ENCODE results near the gene REEP5.
A peak's percentile ranks its signal among the peaks of the same experiment; 100 is the strongest.
"Not testable (repeated sequence)": the region's sequence is repeated elsewhere in the genome, so short reads cannot be mapped to it uniquely, and the experiment has no call there.

The REEP5 gene

DNA sequence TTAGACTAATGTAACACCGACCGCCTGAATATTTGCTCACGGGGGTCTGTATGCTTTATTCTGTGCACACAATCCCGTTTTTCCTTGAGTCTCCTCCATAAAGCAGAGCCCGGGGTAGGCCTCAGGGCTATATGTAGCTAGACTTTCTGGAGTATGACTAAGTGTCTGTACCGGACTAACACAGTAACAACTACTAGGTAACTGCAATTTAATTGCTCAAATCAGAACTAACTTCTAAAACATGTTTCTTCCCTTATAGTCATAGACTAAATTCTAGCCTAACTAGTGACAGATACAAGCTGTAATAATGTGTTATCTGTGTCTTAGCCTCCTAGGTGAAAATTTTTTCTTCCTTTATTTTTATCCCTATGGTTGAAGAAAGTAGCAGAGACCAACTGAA lies 2.1 kb downstream of the REEP5 start:
- Mint-ChIP-seq H3K36me3 (ENCODE audit: low read depth) (peaks cover 29% of the 10 kb centered on the region), H3K4me3 (peak overlapping the region; percentile 37), H3K9me3 (no peaks in the 10 kb centered on the region), H3K27me3 (ENCODE audit: low read depth) (no peaks in the 10 kb centered on the region), H3K27ac (peak overlapping the region; percentile 42), H3K4me1 (ENCODE audit: low read depth) (peaks cover 63% of the 10 kb centered on the region)

DNA sequence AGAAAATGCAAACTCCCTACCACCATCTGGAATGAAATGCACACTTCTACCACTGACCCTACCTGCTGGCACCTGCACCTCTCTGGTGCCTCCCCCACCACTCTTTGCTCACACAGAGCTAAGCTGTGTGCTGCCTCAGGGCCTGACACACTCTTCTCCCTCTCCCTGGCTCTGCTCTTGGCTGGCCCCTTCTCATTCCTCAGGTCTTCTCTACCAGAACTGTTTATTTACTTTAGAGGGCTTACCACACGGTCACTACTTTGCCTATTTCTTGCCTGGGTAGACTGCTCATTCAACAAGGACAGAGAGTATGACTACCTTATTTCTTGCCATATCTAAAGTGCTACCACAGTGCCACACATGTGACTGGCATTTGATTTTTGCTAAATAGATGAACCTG lies 3.3 kb downstream of the REEP5 start:
- Mint-ChIP-seq H3K4me3 (no peak overlapping the region), H3K4me1 (ENCODE audit: low read depth) (peaks cover 58% of the 10 kb centered on the region), H3K27ac (no peak overlapping the region), H3K36me3 (ENCODE audit: low read depth) (peaks cover 35% of the 10 kb centered on the region), H3K9me3 (no peaks in the 10 kb centered on the region), H3K27me3 (ENCODE audit: low read depth) (no peaks in the 10 kb centered on the region)

DNA sequence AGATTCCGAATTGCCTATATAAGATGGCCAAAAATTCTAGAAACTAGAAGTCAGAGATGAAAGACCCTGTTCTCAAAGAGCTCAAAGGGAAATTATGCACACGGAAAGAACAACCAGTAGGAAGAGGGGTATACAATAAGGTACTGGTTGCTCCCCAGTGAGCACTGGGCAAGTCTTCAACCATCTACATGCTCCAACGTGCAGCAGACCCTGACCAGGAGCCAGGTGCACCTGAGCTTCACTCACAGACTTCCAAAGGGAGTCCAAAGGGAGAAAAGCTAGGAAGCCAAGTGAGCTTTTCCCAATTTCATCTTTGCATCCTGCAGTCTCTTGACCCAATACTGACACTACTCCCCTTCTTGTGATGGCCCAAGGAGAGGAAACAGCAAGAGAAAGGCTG lies 3.9 kb downstream of the REEP5 start:
- no peak overlapping the region for H3K27ac Mint-ChIP-seq
- H3K4me1 Mint-ChIP-seq (ENCODE audit: low read depth), result peaks cover 54% of the 10 kb centered on the region
- H3K9me3 Mint-ChIP-seq, result no peaks in the 10 kb centered on the region
- no peak overlapping the region for H3K4me3 Mint-ChIP-seq
- H3K27me3 Mint-ChIP-seq (ENCODE audit: low read depth), result no peaks in the 10 kb centered on the region
- peaks cover 36% of the 10 kb centered on the region for H3K36me3 Mint-ChIP-seq (ENCODE audit: low read depth)

DNA sequence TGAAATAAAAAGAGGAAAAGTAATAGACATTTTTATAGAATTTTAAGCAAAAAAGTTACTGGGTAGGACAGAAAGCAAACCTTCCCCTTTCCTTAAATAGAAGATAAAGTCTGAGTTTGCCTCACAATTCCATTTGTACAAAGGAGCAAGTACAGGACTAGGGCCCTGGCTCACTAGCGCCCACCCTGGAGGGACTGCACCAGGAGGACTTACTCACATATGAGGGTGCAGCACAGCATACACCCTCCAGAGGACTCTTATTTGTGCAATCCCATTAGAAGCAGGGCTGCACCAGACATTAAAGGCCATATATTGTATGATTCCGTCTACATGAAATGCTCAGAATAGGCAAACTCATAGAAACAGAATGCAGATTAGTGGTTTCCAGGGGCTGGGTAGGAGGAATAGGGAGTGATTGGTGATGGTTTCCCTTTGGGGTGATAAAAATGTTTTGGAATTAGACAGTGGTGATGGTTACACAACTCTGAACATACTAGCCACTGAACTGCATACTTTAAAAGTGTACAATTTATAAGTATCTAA lies 4.5 kb downstream of the REEP5 start:
- Mint-ChIP-seq H3K27me3 (ENCODE audit: low read depth) (no peaks in the 10 kb centered on the region), H3K27ac (peak overlapping the region; percentile 19), H3K4me3 (no peak overlapping the region), H3K36me3 (ENCODE audit: low read depth) (peaks cover 42% of the 10 kb centered on the region), H3K4me1 (ENCODE audit: low read depth) (peaks cover 52% of the 10 kb centered on the region), H3K9me3 (no peaks in the 10 kb centered on the region)

DNA sequence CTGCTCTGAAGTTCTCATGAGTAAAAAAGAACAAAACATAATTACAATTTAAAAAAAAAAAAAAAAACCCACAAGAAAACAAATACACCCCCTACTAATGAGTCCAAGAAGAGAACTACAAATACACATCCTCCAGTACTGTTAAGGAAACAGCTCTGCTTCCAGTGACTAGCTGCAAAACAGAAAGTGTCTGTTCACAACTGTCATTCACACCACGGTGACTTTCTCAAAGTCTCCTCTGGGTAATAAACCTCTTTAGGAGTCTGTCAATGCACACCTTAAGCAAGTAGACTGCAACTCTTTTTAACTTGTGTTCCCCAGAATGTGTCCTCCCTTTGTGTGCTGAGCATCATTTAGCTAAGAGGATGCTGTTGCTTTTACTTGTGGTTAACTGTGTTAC lies 6.2 kb downstream of the REEP5 start:
- Mint-ChIP-seq H3K4me3 (peak overlapping the region; percentile 4), H3K27ac (peak overlapping the region; percentile 71), H3K4me1 (ENCODE audit: low read depth) (peaks cover 55% of the 10 kb centered on the region), H3K9me3 (no peaks in the 10 kb centered on the region), H3K27me3 (ENCODE audit: low read depth) (no peaks in the 10 kb centered on the region), H3K36me3 (ENCODE audit: low read depth) (peaks cover 47% of the 10 kb centered on the region)

DNA sequence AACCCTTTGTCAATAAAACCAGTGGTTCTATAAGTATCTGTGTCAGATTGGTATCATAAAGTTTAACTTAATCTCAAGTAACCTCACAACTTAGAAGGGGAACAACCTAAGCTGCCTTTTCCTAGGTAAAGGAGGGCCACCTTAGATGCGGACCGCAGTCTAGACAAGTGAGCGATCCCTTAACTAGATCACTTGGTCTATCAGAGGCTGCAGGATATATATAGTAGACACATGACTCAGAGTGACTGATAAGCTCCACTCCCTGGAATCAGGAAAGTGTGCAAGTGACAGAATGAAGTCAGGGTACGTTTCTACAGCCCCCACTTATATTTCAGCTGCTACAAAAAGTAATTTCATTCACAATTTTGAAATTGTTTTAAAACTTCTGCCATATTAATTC lies 7.4 kb downstream of the REEP5 start:
- peaks cover 50% of the 10 kb centered on the region for H3K36me3 Mint-ChIP-seq (ENCODE audit: low read depth)

DNA sequence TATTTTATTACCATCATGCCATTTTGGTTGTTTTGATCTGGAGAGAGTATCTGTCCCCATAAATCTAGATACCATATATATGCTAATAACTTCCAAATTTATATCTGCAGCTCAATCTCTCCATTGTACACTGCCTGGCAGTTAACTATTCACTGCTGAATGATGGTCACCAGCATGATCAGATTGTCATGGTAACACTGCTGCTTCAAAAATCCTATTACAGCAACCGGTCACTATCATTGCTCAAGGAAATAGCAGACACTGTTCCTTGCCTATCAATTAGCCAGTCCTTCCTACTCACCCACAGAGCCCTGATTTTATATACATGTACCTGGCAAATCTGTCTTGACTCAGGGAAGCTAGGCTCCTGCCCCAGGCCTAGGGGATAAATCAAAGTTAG lies 11.5 kb downstream of the REEP5 start:
- no peaks in the 10 kb centered on the region for H3K27me3 Mint-ChIP-seq (ENCODE audit: low read depth)
- H3K4me1 Mint-ChIP-seq (ENCODE audit: low read depth), result peaks cover 27% of the 10 kb centered on the region
- no peak overlapping the region for H3K4me3 Mint-ChIP-seq
- H3K36me3 Mint-ChIP-seq (ENCODE audit: low read depth), result peaks cover 37% of the 10 kb centered on the region
- no peaks in the 10 kb centered on the region for H3K9me3 Mint-ChIP-seq
- no peak overlapping the region for H3K27ac Mint-ChIP-seq

More for the DNA sequence above, 7.4 kb downstream of the REEP5 start:
- no peak overlapping the region for H3K27ac Mint-ChIP-seq
- no peak overlapping the region for H3K4me3 Mint-ChIP-seq
- peaks cover 46% of the 10 kb centered on the region for H3K4me1 Mint-ChIP-seq (ENCODE audit: low read depth)
- H3K9me3 Mint-ChIP-seq, result no peaks in the 10 kb centered on the region
- no peaks in the 10 kb centered on the region for H3K27me3 Mint-ChIP-seq (ENCODE audit: low read depth)

DNA sequence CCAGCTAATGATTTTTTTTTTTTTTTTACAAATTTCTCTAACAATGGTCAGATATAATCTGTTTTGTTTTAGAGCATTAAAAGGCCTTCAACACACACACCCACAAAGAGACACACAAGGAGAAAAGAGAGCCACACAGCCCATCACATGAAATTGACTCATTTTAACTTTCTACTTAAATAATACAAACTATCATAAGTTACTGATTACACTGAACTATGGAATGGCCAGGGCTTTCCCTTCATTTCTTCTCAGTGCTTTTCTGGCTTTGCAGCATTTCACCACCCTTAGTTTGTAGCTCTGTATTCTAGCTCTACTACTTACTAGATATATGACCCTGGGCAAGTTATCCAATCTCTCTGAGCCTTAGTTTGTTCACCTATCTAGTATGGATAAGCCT lies 13.2 kb downstream of the REEP5 start:
- no peak overlapping the region for H3K4me3 Mint-ChIP-seq
- no peaks in the 10 kb centered on the region for H3K9me3 Mint-ChIP-seq
- H3K36me3 Mint-ChIP-seq (ENCODE audit: low read depth), result peaks cover 33% of the 10 kb centered on the region
- no peak overlapping the region for H3K27ac Mint-ChIP-seq
- H3K27me3 Mint-ChIP-seq (ENCODE audit: low read depth), result no peaks in the 10 kb centered on the region
- H3K4me1 Mint-ChIP-seq (ENCODE audit: low read depth), result peaks cover 26% of the 10 kb centered on the region

DNA sequence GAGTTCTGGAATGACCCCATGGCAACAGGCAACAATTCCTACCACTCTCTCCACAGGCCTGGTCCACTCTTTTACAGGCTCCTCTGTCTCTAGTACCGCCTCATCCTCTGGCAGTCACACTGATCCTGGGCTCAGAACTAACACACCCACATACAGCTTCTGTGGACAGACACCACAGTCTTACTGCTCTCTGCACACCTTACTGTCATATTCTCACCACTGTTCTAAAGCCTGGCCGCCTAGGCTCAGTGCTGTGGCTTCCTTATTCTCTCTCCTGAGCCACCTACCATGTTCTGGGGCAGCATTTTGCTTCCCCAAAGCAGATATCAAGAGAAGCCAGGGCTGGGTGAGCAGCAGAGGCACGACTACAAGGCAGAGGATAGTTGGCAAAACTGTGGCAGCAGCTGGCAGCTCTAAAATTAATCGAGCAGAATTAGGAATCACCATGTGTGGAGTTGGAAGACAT lies 14.8 kb downstream of the REEP5 start:
- Mint-ChIP-seq H3K4me3 (no peak overlapping the region), H3K27ac (no peak overlapping the region), H3K27me3 (ENCODE audit: low read depth) (no peaks in the 10 kb centered on the region), H3K9me3 (no peaks in the 10 kb centered on the region), H3K36me3 (ENCODE audit: low read depth) (peaks cover 31% of the 10 kb centered on the region), H3K4me1 (ENCODE audit: low read depth) (peaks cover 23% of the 10 kb centered on the region)

DNA sequence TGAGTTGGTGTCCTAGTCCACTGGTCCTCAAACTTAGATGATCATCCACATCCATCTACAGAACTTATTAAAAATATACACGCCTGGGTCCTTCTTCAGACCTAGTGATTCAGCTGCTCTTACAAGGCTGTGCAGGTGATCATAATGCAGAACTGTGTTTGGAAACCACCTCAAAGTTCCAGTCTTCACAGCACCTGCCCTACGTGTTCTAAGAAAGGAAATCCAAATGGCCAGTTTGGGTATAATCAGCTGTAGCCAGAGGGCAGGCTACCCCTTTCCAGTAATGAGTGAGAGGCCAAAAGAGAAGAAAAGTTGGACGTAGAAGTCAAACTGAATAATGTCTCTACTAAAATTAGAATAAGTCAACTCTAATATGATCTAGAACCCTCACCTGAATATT lies 15.4 kb downstream of the REEP5 start:
- Mint-ChIP-seq H3K9me3 (no peaks in the 10 kb centered on the region), H3K36me3 (ENCODE audit: low read depth) (peaks cover 29% of the 10 kb centered on the region), H3K4me3 (no peak overlapping the region), H3K27ac (no peak overlapping the region), H3K4me1 (ENCODE audit: low read depth) (peaks cover 19% of the 10 kb centered on the region), H3K27me3 (ENCODE audit: low read depth) (no peaks in the 10 kb centered on the region)

DNA sequence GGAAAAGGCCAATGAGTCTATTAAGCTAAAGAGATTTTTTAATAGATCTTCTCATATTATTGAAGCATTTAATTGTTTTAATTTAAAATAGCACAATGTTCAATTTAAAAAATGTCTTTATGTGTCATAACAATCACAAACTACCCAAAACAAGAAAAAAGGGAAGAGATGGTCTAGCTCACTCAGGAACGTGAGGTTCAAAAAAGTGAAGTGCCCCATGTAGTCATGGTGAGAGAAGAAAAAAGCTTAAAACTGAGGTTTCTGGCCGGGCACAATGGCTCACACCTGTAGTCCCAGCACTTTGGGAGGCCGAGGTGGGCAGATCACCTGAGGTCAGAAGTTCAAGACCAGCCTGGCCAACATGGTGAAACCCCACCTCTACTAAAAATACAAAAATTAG lies 17.0 kb downstream of the REEP5 start:
- not testable (repeated sequence) for H3K9me3 Mint-ChIP-seq; H3K27ac Mint-ChIP-seq; H3K27me3 Mint-ChIP-seq (ENCODE audit: low read depth); H3K4me3 Mint-ChIP-seq
- peaks cover 19% of the 10 kb centered on the region for H3K4me1 Mint-ChIP-seq (ENCODE audit: low read depth)
- H3K36me3 Mint-ChIP-seq (ENCODE audit: low read depth), result peaks cover 28% of the 10 kb centered on the region

DNA sequence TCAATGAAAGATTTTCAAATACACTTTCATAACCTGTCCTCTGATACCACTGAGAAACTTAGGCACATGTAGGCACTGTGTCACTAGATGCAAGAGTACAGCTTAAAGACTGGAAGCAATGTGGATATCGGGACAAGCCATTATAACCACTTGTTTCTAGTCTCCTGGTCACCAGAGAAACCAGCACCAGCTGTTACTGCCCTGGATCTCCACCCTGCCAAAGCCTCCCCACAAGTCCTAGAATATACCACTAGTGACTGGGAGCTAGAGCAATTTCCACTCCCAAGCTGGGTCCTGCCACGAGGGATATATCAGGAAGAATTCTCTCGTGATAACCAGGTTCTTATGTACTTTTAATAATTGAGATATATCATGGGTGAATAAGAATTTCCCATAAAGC lies 19.5 kb downstream of the REEP5 start:
- H3K36me3 Mint-ChIP-seq (ENCODE audit: low read depth), result peaks cover 32% of the 10 kb centered on the region
- H3K9me3 Mint-ChIP-seq, result no peaks in the 10 kb centered on the region
- H3K4me1 Mint-ChIP-seq (ENCODE audit: low read depth), result peaks cover 21% of the 10 kb centered on the region
- no peak overlapping the region for H3K27ac Mint-ChIP-seq
- H3K27me3 Mint-ChIP-seq (ENCODE audit: low read depth), result no peaks in the 10 kb centered on the region
- H3K4me3 Mint-ChIP-seq, result no peak overlapping the region

DNA sequence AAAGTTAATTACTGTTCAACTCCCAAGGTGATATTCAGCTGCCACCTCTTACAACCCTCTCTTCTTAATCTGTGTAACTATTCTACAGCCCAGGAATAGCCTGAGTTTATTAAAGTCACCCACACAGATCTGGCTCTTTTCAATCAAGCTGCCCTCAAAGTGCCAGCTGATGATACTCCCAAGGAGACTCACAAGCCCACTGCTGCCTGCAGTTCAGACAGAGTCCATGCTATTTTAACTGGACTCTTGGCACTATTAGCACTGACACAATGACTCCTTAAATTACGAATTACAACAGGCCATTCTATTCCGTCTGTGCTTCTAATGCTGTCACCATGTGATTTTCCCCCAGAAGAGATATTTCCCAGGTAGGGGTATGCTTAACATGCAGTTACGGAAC lies 26.3 kb downstream of the REEP5 start:
- no peaks in the 10 kb centered on the region for H3K27me3 Mint-ChIP-seq (ENCODE audit: low read depth)
- no peaks in the 10 kb centered on the region for H3K9me3 Mint-ChIP-seq
- no peak overlapping the region for H3K4me3 Mint-ChIP-seq
- H3K36me3 Mint-ChIP-seq (ENCODE audit: low read depth), result peaks cover 38% of the 10 kb centered on the region
- peaks cover 15% of the 10 kb centered on the region for H3K4me1 Mint-ChIP-seq (ENCODE audit: low read depth)
- H3K27ac Mint-ChIP-seq, result no peak overlapping the region

DNA sequence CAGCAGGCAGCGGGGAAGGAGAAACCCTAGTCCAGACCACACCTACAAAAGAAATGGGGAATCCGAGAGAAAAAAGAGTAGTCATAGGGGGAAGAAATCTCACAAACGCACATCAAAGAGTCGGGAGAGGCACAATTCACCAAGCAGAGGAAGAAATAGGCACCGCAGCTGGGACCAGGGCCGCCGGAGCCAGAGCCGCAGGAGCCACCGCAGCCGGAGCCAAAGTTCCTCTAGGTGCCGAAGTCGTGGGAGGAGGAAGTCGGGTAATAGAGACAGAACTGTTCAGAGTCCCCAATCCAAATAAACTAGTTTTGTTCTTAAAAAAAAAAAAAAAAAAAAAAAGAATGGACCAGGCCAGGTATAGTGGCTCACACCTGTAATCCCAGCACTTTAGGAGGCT lies 29.3 kb downstream of the REEP5 start:
- H3K9me3 Mint-ChIP-seq, result no peaks in the 10 kb centered on the region
- H3K27ac Mint-ChIP-seq, result no peak overlapping the region
- no peak overlapping the region for H3K4me3 Mint-ChIP-seq
- H3K27me3 Mint-ChIP-seq (ENCODE audit: low read depth), result no peaks in the 10 kb centered on the region
- H3K4me1 Mint-ChIP-seq (ENCODE audit: low read depth), result peaks cover 23% of the 10 kb centered on the region
- H3K36me3 Mint-ChIP-seq (ENCODE audit: low read depth), result peaks cover 43% of the 10 kb centered on the region

DNA sequence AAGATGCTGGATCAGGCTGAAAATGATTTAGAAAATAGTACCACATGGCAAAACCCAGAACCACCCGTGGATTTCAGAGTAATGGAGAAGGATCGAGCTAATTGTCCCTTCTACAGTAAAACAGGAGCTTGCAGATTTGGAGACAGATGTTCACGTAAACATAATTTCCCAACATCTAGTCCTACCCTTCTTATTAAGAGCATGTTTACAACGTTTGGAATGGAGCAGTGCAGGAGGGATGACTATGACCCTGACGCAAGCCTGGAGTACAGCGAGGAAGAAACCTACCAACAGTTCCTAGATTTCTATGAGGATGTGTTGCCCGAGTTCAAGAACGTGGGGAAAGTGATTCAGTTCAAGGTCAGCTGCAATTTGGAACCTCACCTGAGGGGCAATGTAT lies 30.0 kb downstream of the REEP5 start:
- H3K27me3 Mint-ChIP-seq (ENCODE audit: low read depth); H3K9me3 Mint-ChIP-seq; H3K4me3 Mint-ChIP-seq: not testable (repeated sequence)
- Mint-ChIP-seq H3K36me3 (ENCODE audit: low read depth) (peaks cover 40% of the 10 kb centered on the region), H3K4me1 (ENCODE audit: low read depth) (peaks cover 27% of the 10 kb centered on the region), H3K27ac (peak overlapping the region; percentile 2)

DNA sequence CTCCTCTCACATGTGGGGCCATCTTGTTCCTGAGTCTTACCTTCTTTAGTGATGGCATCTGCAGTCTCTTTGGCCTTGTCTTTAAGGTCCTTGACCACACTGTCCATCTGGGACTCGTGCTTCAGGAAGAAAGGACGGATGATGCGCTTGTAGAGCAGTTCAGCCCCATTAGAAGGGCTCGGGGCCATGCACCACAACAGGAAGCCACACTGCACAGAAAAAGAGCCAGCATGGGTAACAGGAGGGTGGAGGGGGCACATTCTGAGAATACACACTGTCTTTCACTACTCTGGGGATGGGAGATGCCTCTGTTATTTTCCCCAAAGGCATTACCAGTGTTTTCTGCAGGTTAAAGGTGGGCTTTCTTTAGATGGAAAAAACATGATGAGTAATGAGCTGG lies 35.1 kb downstream of the REEP5 start:
- H3K9me3 Mint-ChIP-seq, result no peaks in the 10 kb centered on the region
- peak overlapping the region; percentile 75 for H3K27ac Mint-ChIP-seq
- no peaks in the 10 kb centered on the region for H3K27me3 Mint-ChIP-seq (ENCODE audit: low read depth)
- peaks cover 34% of the 10 kb centered on the region for H3K4me1 Mint-ChIP-seq (ENCODE audit: low read depth)
- peaks cover 39% of the 10 kb centered on the region for H3K36me3 Mint-ChIP-seq (ENCODE audit: low read depth)
- peak overlapping the region; percentile 25 for H3K4me3 Mint-ChIP-seq
